ACC112 (cell line): ENCODE measurements around the gene ADAMTS16.

ENCODE experiments used
- H2AFZ ChIP-seq: fragments of 200-600 bp; sonication (generic); one replicate; pipeline ENCODE4 v1.6.0; 2017; ENCODE audit warnings: antibody characterized with exemption, low read length; ENCODE audit not compliant: unreplicated experiment
- H3K27ac ChIP-seq: fragments of 200-600 bp; sonication (generic); 2 replicates; pipeline ENCODE4 v1.5.1; 2014; ENCODE audit warnings: low read depth, mild to moderate bottlenecking, antibody characterized with exemption, low read length, moderate library complexity
- H3K27me3 ChIP-seq: fragments of 200-600 bp; sonication (generic); 2 replicates; pipeline ENCODE4 v1.6.1; 2014; ENCODE audit warnings: mild to moderate bottlenecking, antibody characterized with exemption, low read length, moderate library complexity, mixed read lengths; ENCODE audit not compliant: insufficient read depth
- H3K36me3 ChIP-seq: fragments of 200-600 bp; sonication (generic); 2 replicates; pipeline ENCODE4 v1.6.1; 2016; ENCODE audit warnings: mild to moderate bottlenecking, antibody characterized with exemption, low read length, moderate library complexity, mixed read lengths; ENCODE audit not compliant: insufficient read depth
- H3K4me1 ChIP-seq: fragments of 200-600 bp; sonication (generic); one replicate; pipeline ENCODE4 v1.6.1; 2016; ENCODE audit warnings: low read length, mixed read lengths; ENCODE audit not compliant: insufficient read depth, unreplicated experiment, control insufficient read depth
- H3K4me3 ChIP-seq: fragments of 200-600 bp; sonication (generic); 2 replicates; pipeline ENCODE4 v1.5.1; 2014; ENCODE audit warnings: mild to moderate bottlenecking, low read depth, low read length
- H3K79me2 ChIP-seq: fragments of 200-600 bp; sonication (generic); one replicate; pipeline ENCODE4 v1.6.0; 2016; ENCODE audit warnings: low read length; ENCODE audit not compliant: control insufficient read depth, unreplicated experiment, insufficient read depth

ADAMTS16 gene

DNA sequence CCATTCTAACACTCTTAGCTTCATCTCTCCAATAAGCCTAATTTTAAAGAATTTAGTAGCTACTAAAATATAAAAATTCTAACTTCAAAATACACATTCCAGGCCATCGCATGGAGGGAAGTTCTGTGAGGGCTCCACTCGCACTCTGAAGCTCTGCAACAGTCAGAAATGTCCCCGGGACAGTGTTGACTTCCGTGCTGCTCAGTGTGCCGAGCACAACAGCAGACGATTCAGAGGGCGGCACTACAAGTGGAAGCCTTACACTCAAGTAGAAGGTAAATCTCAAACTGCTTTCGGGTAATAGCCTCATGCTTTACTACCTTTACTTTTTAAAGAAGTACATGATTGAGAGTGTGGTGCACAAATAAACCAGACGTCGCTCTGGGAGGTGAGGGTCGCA, 94.8 kb downstream of the ADAMTS16 start:
- Histone ChIP-seq H3K4me3 (no peak overlapping the region), H3K27me3 (no peaks in the 10 kb centered on the region), H3K4me1 (no peaks in the 10 kb centered on the region), H3K27ac (no peak overlapping the region), H3K79me2 (no peaks in the 10 kb centered on the region), H2AFZ (no peak overlapping the region), H3K36me3 (no peaks in the 10 kb centered on the region)

DNA sequence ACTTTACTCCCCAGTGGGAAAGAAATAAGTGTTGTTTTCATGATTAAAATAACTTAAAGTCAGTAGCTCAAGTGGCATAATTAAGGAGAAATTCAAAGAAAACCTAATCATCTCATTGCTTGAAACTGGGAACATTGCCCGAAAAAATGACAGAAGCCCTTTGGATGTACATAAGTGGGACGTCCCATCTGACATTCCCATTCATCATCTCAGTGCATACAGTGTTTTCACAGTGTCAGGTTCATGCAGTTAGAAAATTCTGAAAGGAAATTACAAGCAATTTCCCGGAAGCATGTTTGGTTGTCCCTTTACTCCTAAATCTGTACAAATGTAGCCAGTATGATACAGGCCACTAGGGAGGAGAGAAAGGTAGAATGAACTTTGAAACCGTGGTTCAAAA, 95.6 kb downstream of the ADAMTS16 start:
- H3K4me3 ChIP-seq, result no peak overlapping the region
- no peaks in the 10 kb centered on the region for H3K36me3 ChIP-seq
- no peaks in the 10 kb centered on the region for H3K4me1 ChIP-seq

DNA sequence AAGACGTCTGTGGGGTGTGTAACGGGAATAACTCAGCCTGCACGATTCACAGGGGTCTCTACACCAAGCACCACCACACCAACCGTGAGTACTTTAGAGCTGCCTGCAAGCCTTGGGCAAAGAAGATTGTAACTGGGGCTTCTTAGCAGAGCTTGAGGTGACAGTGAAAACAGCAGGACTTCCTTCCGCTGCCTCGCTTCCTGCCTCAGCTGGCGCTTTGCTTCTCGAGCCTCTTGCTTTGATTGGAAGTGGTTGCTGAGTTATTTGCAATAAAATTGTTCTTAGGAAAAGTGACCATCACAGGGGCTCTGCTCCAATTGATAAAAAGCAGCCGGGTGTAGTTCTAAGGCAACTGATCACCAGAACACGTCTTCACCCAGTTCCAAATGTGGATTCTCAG, 99.1 kb downstream of the ADAMTS16 start:
- Histone ChIP-seq H3K4me3 (no peak overlapping the region), H3K27me3 (no peaks in the 10 kb centered on the region), H3K79me2 (no peaks in the 10 kb centered on the region), H2AFZ (no peak overlapping the region), H3K27ac (no peak overlapping the region), H3K4me1 (no peaks in the 10 kb centered on the region), H3K36me3 (no peaks in the 10 kb centered on the region)

More for the DNA sequence above, 95.6 kb downstream of the ADAMTS16 start:
- no peaks in the 10 kb centered on the region for H3K79me2 ChIP-seq
- H3K27me3 ChIP-seq, result no peaks in the 10 kb centered on the region
- H3K27ac ChIP-seq, result no peak overlapping the region
- no peak overlapping the region for H2AFZ ChIP-seq

DNA sequence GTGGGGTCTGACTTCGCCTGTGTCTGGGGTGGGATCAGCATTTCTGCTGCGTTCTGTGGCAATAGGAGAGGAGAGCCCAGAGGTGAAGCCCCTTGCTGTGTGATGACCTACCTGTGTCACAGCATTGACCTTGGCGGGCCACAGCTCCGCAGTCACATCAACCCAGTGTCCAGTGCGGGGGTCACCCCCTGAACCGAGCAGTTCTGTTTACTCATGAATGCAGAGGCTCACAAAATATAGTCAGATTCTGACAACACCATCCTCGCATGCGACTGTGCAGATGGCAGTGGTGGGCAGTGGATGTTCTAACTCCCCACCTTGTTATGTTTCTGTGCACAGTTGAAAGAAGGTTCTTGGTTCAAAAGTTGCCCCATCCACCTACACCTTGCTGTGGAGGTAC, 100.1 kb downstream of the ADAMTS16 start:
- Histone ChIP-seq H3K27me3 (no peaks in the 10 kb centered on the region), H3K36me3 (no peaks in the 10 kb centered on the region), H3K27ac (no peak overlapping the region), H3K79me2 (no peaks in the 10 kb centered on the region), H3K4me1 (no peaks in the 10 kb centered on the region), H2AFZ (no peak overlapping the region), H3K4me3 (no peak overlapping the region)

DNA sequence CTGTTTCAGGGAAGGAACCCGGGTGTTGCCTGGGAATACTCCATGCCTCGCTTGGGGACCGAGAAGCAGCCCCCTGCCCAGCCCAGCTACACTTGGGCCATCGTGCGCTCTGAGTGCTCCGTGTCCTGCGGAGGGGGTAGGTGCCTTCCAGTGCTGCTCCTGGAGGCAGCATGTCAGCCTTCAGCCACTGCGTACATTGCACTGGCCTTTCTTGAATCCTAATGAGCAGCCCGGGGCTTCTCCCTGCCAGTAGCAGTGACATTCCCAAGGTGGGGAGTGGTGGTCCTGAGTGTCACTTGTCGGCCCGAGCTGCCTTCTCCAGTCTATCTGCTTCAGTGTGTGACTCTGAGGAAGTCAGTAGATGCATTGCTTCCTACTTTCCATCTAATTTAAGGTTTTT, 101.9 kb downstream of the ADAMTS16 start:
- H3K79me2 ChIP-seq, result no peaks in the 10 kb centered on the region
- H3K27me3 ChIP-seq, result no peaks in the 10 kb centered on the region
- H3K4me1 ChIP-seq, result no peaks in the 10 kb centered on the region
- H2AFZ ChIP-seq, result no peak overlapping the region
- H3K4me3 ChIP-seq, result no peak overlapping the region
- no peaks in the 10 kb centered on the region for H3K36me3 ChIP-seq
- H3K27ac ChIP-seq, result no peak overlapping the region

DNA sequence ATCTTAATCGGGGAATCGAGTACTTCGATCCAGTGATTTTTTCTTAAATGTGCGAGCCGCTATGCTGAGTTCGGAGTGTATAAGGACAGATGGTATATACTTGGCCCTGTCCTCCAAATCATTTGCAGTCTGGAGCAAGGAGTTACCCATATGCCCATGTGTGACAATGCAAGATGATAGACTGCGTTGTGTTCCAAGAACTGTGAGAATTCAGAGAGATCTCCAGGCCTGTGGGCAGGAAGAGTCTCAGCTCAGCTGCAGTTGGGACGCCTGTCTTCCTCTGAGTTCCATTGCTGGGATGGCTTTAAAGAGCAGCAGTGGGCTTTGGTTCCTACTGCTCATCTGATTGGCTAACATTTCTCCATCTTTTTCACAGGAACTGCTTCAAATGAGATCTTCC, 106.6 kb downstream of the ADAMTS16 start:
- Histone ChIP-seq H3K27ac (no peak overlapping the region), H3K27me3 (no peaks in the 10 kb centered on the region), H3K36me3 (no peaks in the 10 kb centered on the region), H3K79me2 (no peaks in the 10 kb centered on the region), H3K4me1 (no peaks in the 10 kb centered on the region), H3K4me3 (no peak overlapping the region), H2AFZ (no peak overlapping the region)

DNA sequence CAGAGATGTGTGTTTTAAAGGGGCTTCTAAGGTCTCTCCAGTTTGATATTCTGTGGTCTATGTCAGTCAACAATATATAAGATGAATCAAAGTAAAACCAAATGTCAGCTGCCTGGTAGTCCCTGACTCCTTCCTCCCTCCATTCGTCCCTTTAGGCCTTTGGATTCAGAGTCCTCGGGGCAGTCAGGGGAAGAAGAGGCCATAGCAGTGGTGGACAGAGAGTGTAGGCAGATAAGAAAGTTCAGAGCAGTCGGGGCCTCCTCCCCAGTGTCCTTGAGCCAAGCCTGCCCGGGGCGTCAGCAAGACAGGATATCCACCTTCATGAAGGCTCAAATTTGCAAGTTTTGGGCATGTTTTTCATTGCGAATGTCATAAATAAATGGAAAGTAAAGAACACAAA, 110.6 kb downstream of the ADAMTS16 start:
- H3K27ac ChIP-seq, result no peak overlapping the region
- no peaks in the 10 kb centered on the region for H3K27me3 ChIP-seq
- H3K4me1 ChIP-seq, result no peaks in the 10 kb centered on the region
- H3K79me2 ChIP-seq, result no peaks in the 10 kb centered on the region
- H3K36me3 ChIP-seq, result no peaks in the 10 kb centered on the region
- H3K4me3 ChIP-seq, result no peak overlapping the region
- no peak overlapping the region for H2AFZ ChIP-seq

DNA sequence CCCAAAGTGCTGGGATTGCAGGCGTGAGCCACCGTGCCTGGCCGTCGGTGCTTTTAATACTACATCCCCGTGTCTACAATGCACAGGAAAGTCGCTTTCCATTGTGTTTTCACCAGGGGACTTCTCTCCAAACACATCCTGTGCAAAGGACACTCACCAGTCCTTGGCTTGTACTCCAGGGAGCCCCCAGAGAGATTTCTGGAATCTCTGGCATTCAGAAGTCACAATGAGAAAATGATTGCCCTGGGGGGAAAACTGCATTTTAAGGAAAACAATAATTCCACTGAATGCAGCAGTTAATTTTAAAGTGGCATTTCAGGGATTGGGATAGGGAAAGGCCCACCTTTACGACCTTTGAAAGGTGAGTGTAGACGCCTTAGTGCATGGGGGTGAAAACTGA, 112.0 kb downstream of the ADAMTS16 start:
- Histone ChIP-seq H3K4me1 (no peaks in the 10 kb centered on the region), H2AFZ (no peak overlapping the region), H3K27me3 (no peaks in the 10 kb centered on the region), H3K27ac (no peak overlapping the region), H3K4me3 (no peak overlapping the region), H3K79me2 (no peaks in the 10 kb centered on the region), H3K36me3 (no peaks in the 10 kb centered on the region)

DNA sequence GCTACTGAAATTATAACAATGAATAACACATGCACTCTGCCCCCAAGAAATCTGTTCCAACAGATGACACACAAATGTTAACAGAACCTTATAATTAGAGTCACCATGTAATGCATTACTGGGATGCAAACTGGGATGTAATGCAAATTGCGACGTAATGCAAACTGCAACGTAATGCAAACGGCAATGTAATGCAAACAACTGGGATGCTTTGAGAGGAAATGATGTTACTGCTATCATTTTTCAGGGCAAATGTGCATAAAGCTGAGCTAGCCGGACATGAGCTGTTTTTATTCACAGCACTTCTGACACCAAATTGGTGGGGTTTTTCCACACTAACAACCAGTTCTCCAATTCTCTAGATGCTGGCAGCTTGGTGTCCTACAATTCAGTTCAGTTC, 117.2 kb downstream of the ADAMTS16 start:
- Histone ChIP-seq H2AFZ (no peak overlapping the region), H3K79me2 (no peaks in the 10 kb centered on the region), H3K4me1 (no peaks in the 10 kb centered on the region), H3K4me3 (no peak overlapping the region), H3K27me3 (no peaks in the 10 kb centered on the region), H3K36me3 (no peaks in the 10 kb centered on the region), H3K27ac (no peak overlapping the region)

DNA sequence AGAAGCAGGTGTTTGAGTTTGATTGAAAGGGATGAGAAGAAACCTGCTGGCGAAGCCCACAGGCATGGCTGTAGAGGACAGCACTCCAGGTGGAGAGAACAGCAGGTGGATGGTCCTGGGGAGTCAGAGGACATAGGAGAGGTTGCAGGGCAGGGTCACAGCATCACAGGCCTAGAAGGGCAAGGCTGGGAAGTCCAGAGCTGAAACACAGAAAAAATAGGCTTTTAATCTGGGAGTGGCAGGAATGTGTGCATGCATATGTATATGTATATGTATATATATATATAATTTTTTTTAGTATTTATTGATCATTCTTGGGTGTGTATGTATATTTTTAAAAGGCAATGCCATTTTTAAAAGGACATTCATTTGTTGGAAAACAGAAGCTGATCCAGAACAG, 118.4 kb downstream of the ADAMTS16 start:
- no peak overlapping the region for H3K27ac ChIP-seq
- no peaks in the 10 kb centered on the region for H3K4me1 ChIP-seq
- H3K36me3 ChIP-seq, result no peaks in the 10 kb centered on the region
- H3K27me3 ChIP-seq, result no peaks in the 10 kb centered on the region
- no peaks in the 10 kb centered on the region for H3K79me2 ChIP-seq
- no peak overlapping the region for H2AFZ ChIP-seq
- H3K4me3 ChIP-seq, result no peak overlapping the region

DNA sequence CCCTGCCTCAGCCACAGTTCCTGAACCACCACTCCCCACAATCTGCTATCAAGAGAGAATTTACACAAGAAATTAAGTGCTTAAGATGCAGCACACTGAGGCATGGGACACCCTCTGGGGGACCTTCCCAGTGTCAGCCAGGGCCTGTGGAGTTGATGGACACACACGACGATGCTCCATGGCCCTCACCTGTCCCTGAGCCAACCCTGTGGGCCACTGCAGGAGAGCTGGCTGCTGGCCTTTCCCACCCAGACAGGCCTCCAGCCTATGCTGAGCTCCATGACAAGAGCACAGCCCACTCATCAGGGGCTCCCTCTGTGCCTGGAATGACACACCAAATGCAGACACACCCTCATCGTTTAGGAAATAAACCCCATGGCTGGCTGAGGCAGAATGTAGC, 124.6 kb downstream of the ADAMTS16 start:
- H2AFZ ChIP-seq, result no peak overlapping the region
- no peaks in the 10 kb centered on the region for H3K79me2 ChIP-seq
- no peaks in the 10 kb centered on the region for H3K27me3 ChIP-seq
- H3K27ac ChIP-seq, result no peak overlapping the region
- no peaks in the 10 kb centered on the region for H3K36me3 ChIP-seq
- H3K4me3 ChIP-seq, result no peak overlapping the region
- H3K4me1 ChIP-seq, result no peaks in the 10 kb centered on the region

DNA sequence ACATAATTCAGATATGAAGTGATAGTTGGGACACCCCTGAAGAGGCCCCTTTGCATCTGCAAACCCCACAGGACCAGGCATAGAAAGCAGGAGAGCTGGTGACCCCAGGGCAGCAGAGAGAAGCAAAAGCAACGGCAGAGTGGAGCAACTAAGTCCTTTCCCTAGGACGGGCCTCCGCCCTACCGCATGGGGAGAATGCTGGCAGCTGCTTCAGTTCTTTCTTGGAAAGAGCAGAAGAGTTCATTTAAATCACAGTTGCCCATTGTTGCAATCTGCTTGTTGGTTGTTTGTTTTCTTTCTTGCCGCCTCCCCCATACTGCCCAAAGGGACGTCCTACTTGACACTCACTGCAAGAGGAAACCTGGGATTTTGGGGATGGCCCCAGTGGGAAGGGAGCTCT, 126.2 kb downstream of the ADAMTS16 start:
- Histone ChIP-seq H2AFZ (no peak overlapping the region), H3K27ac (no peak overlapping the region), H3K36me3 (no peaks in the 10 kb centered on the region), H3K4me1 (no peaks in the 10 kb centered on the region), H3K27me3 (no peaks in the 10 kb centered on the region), H3K79me2 (no peaks in the 10 kb centered on the region), H3K4me3 (no peak overlapping the region)
